GM12891 (cell line): ENCODE measurements around the gene EDEM3.

Source experiments
- POLR2AphosphoS5 ChIP-seq: IDR thresholded peaks from 2 replicates; pipeline ENCODE4 v1.6.1; 2011; ENCODE audit warnings: low read depth, low read length, control low read depth
- POU2F2 ChIP-seq: IDR thresholded peaks from 2 replicates; pipeline ENCODE4 v1.6.1; 2011; ENCODE audit warnings: low read depth, mild to moderate bottlenecking, control low read depth, low read length, moderate library complexity

GRCh38 chr1:184764483-184764882 lies 9.8 kb upstream of the EDEM3 start:
- no peak for TF ChIP-seq POU2F2
- TF ChIP-seq POLR2AphosphoS5, result no peak
